AML-193 (cell line): ENCODE data around the gene DNAJA2.
"Not testable (repeated sequence)": the region's sequence is repeated elsewhere in the genome, so short reads cannot be mapped to it uniquely, and the experiment has no call there.

Experiments used
- DNase-seq, 2 experiments: peaks; one replicate each; lab custom pipeline; 2025; lab: John Stamatoyannopoulos, UW

The DNAJA2 gene

DNA sequence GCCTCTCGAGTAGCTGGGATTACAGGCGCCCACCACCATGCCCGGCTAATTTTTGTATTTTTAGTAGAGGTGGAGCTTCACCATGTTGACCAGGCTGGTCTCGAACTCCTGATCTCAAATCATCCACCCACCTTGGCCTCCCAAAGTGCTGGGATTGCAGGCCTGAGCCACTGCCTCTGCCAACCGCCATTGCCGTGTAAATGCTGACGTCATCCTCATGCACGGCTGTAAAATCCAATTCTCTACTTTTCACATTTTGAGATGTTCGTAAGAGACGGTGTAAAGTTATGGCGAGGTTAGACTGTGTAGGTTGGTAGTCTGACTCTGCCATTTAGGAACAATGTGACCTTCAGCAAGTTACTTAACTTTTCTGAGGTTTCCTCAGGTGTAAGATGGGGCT lies 1.7 kb upstream of the DNAJA2 start:
- DNase-seq, result no peak

DNA sequence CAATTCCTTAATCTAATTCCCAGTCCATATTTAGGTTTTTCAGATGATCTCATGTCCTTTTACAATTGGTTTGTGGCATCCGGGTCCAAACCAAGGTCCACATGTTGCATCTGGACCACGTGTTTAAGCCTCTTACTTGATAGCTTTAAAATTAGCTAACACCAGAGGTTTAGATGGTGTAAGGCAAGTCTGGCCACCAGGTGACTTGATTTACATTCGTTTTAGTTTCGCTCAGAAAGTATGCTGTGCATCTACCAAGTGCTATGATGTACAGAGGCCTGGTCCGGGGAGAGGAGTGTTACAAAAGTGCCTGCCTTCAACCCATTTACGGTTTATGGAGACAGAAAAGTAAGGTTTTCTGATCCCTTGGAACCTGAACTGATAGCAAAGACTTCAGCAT lies 878 bp upstream of the DNAJA2 start:
- DNase-seq, result peak; percentile 18 to 22

DNA sequence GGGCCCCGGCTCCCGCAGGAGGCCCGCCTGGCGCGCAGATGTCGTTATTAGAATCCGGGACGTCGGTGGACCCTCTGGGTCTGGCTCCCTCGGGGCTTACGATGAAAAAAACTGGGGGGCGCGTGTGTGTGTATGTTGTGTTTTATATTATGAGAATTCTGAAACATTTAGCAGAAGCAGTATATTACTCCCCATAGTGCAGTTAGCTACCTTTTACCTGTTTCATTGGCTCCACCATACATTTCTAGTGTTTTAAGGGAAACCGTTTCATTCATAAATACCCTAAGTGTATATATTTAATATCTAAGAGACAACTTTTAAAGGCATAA lies 486 bp upstream of the DNAJA2 start:
- DNase-seq, result no peak

DNA sequence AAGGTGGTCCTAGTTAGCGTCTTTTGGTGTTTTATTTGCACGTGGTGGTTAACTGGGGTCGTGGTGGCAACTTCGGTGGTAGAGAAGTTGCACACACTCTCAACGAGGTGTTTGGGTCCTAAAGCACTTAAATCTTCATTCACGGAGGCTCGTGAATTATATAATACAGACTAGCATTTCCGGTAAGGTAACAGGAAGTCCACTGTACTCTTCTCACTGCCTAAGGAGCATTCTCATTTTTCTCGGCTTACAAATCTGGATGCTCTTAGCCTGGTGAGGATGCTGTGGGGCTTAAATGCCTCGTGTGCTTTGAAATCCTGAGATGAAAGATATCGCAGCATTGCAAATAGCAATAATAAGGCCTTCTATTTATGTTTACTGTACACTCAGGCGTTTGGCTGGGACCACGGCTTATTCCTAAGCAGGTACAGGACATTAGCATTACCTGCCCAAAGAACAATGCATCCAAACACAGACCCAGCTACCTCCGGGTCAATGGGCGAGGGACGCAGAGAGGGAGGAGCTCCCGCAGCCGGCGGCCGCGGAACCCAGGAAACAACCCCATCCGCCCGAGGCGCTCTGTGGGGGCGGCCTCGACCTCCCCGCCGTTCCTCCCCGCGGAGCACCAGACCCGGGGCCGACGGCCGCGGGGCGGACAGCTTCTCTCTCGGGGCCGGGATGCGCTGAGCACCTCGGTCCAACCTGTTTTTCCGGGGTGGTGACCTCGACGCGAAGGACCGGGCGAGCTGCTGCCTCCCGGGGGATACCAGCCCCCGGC lies 856 bp downstream of the DNAJA2 start:
- DNase-seq, result peak in 1 of 2 experiments; percentile 10

- no peak for DNase-seq
These were observed 2.2 kb downstream of the DNAJA2 start for GRCh38 chr16:46971271-46971670.

- no peak for DNase-seq
These were observed 3.4 kb downstream of the DNAJA2 start for GRCh38 chr16:46970089-46970488.

DNA sequence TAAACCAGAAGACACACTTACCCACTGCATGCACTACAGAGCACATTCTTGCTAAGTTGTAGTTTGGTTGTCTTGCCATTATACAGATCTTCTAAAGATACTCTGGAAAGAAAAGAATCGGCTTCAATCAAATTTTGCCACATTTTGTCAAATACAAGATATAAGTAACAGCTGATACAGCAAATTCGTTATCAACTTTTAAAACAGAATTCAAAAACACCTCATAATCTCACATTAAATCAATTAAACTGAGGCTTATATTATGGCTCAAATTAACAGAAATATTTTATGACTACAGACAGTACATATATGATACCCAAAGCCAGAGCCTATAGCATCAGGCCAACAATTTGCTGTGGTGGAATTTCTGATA lies 5.4 kb downstream of the DNAJA2 start:
- DNase-seq, result no peak

GRCh38 chr16:46962629-46963028 lies 10.8 kb downstream of the DNAJA2 start:
- DNase-seq, result no peak

DNA sequence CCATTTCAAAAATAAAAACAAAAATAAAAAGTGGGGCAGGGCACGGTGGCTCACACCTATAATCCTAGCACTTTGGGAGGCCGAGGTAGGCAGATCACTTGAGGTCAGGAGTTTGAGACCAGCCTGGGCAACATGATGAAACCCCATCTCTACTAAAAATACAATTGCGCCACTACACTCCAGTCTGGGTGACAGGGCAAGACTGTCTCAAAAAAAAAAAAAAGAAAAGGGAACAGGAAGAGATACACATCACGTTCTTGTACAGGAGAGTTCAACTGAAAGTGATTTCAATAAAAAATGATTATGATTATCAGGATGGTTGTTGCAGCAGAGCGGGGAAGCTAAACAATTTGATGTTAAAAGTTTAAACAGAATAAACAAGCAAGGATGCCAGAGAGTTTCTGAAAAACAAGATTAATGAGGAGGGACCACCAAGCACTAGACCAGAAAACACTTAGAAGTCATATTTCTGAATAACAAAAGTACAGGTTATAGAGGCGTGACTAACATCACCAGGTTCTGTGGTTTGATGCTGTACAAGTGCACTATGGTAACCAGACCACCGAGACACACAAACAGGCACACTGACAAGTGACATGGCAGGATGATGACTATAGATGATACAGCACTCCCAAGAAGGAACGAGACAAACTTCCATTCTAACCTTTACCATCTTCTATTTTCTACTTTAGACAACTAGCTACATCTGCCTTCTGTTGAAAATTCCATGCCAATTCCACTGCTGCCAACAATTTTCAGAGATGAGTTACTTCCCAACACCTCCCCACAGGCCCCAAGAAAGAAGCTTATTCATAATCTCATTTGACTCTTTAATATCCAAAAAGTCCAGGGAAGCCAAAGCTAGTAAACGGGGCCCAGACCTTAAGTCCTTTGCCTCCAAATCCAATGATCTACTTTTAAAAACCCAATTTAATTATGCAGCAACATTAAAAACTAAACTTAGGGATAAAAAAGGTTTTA lies 11.8 kb downstream of the DNAJA2 start:
- DNase-seq, result peak; percentile 61 to 65

DNA sequence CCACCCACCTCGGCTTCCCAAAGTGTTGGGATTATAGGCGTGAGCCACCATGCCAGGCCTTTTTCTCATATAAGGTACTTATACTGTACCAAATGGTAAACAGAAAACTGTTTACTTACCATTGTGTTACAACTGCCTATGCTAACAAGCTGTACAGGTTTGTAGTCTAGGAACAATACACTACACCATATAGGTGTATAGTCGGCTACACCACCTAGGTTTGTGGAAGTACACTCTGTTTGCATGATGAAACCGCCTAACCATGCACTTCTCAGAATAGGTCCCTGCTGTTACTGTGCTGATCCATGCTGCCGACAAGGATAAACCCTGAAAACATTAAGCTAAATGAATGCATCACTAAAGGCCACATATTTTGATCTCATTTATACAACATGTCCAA lies 18.9 kb downstream of the DNAJA2 start:
- DNase-seq, result no peak

- DNase-seq, result no peak
These were observed 23.5 kb downstream of the DNAJA2 start for GRCh38 chr16:46950009-46950408.

GRCh38 chr16:46949241-46949892 lies 24.1 kb downstream of the DNAJA2 start:
- no peak for DNase-seq

- no peak for DNase-seq
These were observed 24.8 kb downstream of the DNAJA2 start for GRCh38 chr16:46948548-46949166.

DNA sequence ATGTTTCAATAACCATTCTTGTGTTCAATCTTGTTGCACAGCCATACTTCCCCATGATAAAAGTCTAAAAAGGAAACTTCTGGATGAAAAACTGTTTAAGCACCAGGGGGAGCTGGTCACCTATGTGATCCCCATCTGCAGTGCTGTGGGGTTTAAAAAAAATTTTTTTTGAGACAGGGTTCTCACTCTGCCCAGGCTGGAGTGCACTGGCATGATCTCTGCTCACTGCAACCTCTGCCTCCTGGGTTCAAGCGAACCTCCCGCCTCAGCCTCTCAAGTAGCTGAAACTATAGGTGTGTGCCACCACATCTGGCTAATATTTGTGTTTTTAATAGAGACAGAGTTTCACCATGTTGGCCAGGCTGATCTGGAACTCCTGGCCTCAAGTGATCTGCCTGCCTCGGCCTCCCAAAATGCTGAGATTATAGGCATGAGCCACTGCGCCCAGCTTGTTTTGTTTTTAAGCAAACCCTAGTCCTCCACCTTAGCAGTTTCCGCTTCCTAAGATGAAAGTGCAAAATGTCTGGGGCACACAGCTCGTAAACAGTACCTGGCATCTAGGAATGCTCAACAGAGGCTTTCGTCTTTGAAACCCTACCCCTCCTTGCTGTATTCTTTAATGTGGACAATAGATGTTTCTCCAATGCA lies 25.4 kb downstream of the DNAJA2 start:
- DNase-seq, result peak; percentile 54 to 67

DNA sequence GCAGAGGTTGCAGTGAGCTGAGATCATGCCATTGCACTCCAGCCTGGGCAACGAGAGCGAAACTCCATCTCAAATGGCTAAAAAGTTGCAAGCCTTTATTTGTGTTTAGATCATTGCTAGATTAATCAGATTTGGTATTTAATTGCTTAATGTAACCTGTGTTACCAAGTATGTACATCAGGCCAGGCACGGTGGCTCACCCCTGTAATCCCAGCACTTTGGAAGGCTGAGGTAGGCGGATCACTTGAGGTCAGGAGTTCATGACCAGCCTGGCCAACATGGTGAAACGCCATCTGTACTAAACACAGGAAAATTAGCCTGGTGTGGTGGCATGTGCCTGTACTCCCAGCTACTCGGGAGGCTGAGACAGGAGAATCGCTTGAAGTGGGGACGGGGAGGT lies 28.8 kb downstream of the DNAJA2 start:
- not testable (repeated sequence) for DNase-seq

GRCh38 chr16:46937536-46937935 lies 35.9 kb downstream of the DNAJA2 start:
- no peak for DNase-seq

DNA sequence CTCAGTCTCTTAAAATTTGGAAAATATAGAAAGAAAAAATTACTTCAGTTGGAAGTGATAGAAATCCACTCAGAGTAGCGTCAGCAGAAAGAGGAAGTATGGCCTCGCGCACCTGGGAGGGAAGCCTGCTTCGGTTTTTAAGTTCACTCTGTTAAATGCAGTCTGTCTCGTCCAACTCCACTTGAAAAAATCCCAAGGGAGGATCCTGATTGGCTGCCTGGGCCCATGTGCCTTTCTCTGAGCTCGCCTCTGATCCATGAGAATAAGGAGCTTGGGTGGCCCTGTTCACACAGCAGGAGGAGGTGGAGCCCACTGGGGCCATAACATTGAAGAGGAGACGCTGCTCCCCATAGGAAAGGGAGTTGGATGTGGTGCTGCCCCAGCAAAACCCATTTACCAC lies 40.7 kb downstream of the DNAJA2 start:
- DNase-seq, result no peak

GRCh38 chr16:46930861-46931260 lies 42.6 kb downstream of the DNAJA2 start:
- no peak for DNase-seq

DNA sequence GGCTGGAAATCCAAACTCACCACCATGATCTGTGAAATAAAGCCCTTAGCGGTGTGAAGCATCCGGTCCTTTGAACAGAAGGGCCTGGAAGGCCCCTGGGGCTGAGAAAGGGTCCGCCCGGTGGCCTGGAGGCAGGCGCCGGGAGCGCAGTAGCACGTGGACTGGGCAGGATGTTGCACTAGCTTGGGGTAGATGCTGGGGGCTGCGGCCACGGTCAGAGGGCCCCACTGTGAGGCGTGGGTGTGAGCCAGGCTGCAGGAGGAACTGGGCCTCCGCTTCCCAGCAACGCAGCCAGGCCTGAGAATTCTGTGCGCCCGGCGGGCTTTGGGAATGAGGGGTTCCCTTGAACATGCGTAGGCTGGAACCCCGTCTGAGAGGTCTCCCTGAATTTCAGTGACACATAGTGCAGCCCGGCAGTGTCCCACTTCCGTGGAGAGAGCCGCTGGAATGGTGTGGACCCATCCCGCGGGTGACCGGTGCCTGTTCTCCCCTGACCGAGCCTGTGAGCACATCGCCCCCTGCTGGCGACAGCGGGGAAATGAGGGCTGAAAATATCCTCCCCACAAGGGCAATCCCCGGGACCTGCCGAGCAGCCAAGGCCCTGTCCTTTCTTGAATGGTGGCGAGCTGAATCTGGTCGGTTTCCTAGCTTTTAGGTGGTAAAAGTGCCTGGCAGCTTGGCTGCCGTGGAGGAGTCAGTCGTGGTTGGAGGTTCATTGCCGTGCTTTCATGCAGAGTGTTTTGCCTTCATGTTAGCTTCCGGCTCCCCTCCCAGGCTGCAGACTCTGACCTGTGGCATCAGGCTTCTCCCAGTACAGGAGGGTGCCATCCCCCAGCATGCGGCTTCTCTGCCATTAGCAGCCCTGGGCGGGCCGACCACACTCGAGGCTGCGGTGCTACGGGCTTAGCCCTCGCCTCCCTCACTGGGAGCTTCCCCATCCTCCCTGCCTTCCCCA lies 43.8 kb downstream of the DNAJA2 start:
- peak; percentile 16 to 28 for DNase-seq

- DNase-seq, result no peak
These were observed 44.7 kb downstream of the DNAJA2 start for GRCh38 chr16:46928811-46929210.

- no peak for DNase-seq
These were observed 46.2 kb downstream of the DNAJA2 start for GRCh38 chr16:46927273-46927672.
